ENCODE data around the gene SLC25A13.

DNA sequence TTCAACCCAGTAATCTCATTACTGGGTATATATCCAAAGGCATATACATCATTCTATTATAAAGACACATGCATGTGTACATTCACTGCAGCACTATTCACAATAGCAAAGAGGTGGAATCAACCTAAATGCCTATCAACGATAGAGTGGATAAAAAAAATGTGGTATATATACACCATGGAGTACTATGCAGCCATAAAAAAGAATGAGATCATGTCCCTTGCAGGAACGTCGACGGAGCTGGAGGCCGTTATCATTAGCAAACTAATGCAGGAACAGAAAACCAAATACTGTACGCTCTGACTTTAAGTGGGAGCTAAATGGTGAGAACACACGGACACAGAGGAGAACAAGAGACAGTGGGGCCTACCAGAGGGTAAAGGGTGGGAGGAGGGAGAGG is 105.5 kb downstream of the SLC25A13 start:
- TF ChIP-seq ZFP3 (CRISPR knock-in tag; IDR thresholded peaks at IDR 0.05) = no peak
- TF ChIP-seq ESRRG (CRISPR knock-in tag; IDR thresholded peaks at IDR 0.05) = no peak
- TF ChIP-seq RARB (CRISPR knock-in tag; IDR thresholded peaks at IDR 0.05) = no peak
- TF ChIP-seq ARNTL (CRISPR knock-in tag; IDR thresholded peaks at IDR 0.05; ENCODE audit: borderline replicate concordance, low read depth) = no peak
- TF ChIP-seq PATZ1 (CRISPR knock-in tag; IDR thresholded peaks at IDR 0.05; ENCODE audit: borderline replicate concordance) = no peak
- peak; percentile 91 for TF ChIP-seq ZNF8 (CRISPR knock-in tag; IDR thresholded peaks at IDR 0.05)
- no peak for TF ChIP-seq PPARA (CRISPR knock-in tag; IDR thresholded peaks at IDR 0.05; ENCODE audit: borderline replicate concordance)
- TF ChIP-seq TCF4 (CRISPR knock-in tag; IDR thresholded peaks at IDR 0.05; ENCODE audit: borderline replicate concordance) = no peak
- no peak for TF ChIP-seq TSHZ2 (CRISPR knock-in tag; IDR thresholded peaks at IDR 0.05)
- no peak for TF ChIP-seq SNAI2 (CRISPR knock-in tag; IDR thresholded peaks at IDR 0.05)
- no peak for TF ChIP-seq CSDC2 (CRISPR knock-in tag; IDR thresholded peaks at IDR 0.05)
- no peak for TF ChIP-seq ZNF70 (CRISPR knock-in tag; IDR thresholded peaks at IDR 0.05)
- TF ChIP-seq ZFP30 (CRISPR knock-in tag; IDR thresholded peaks at IDR 0.05) = no peak

All from SK-N-SH treated with all-trans-retinoic acid at 6 μM for 48 hours (cell line).